Osteoblast (primary cell): ENCODE results near the gene CTNNA2. TPM values are rescaled to one million over a fixed set of nuclear protein-coding genes. Genes with fewer than 3 reads are reported as not detected.

Experiments
- DNase-seq: peaks from one replicate; pipeline ENCODE4 v3.0.0; 2011; ENCODE audit warnings: low spot score, mixed read lengths; ENCODE audit not compliant: insufficient read length; ENCODE audit errors: missing footprints
- H2AFZ ChIP-seq: 2 replicates; pipeline ENCODE4 v1.6.0; 2011; ENCODE audit warnings: mild to moderate bottlenecking, low read length
- H3K27ac ChIP-seq: 2 replicates; pipeline ENCODE4 v1.5.1; 2011; ENCODE audit warnings: mild to moderate bottlenecking, low read depth, low read length, moderate library complexity
- H3K27me3 ChIP-seq: 2 replicates; pipeline ENCODE4 v1.6.0; 2012; ENCODE audit warnings: mild to moderate bottlenecking, control low read depth, inconsistent platforms, low read length, moderate library complexity; ENCODE audit not compliant: insufficient read depth
- H3K36me3 ChIP-seq: 2 replicates; pipeline ENCODE4 v1.5.1; 2011; ENCODE audit warnings: mild to moderate bottlenecking, low read length, control low read depth, moderate library complexity; ENCODE audit not compliant: insufficient read depth
- H3K4me1 ChIP-seq: 2 replicates; pipeline ENCODE4 v1.5.1; 2011; ENCODE audit warnings: mild to moderate bottlenecking, low read length, control low read depth, moderate library complexity; ENCODE audit not compliant: insufficient read depth
- H3K4me2 ChIP-seq: 2 replicates; pipeline ENCODE4 v1.6.0; 2011; ENCODE audit warnings: mild to moderate bottlenecking, low read length; ENCODE audit not compliant: insufficient read depth
- H3K4me3 ChIP-seq: fragments of 200-600 bp; sonication (generic); 3 replicates; pipeline ENCODE4 v1.5.1; 2012; ENCODE audit warnings: mild to moderate bottlenecking, low read length, inconsistent platforms; ENCODE audit not compliant: insufficient read depth
- H3K79me2 ChIP-seq: 2 replicates; pipeline ENCODE4 v1.6.0; 2012; ENCODE audit warnings: mild to moderate bottlenecking, low read length, control low read depth, inconsistent platforms; ENCODE audit not compliant: insufficient read depth
- H3K9me3 ChIP-seq: 2 replicates; pipeline ENCODE4 v1.5.1; 2011; ENCODE audit warnings: low read depth, low read length, control low read depth
- H4K20me1 ChIP-seq: 2 replicates; pipeline ENCODE4 v1.6.0; 2012; ENCODE audit warnings: mild to moderate bottlenecking, low read length, control low read depth; ENCODE audit not compliant: insufficient read depth
- total RNA-seq: library from RNA; depleted of rRNA; stranded (reverse); fragments of >200 nt; gene quantifications from 2 replicates; pipeline ENCODE4 v1.2.3, GENCODE V29; 2012
- TF ChIP-seq, protein P1 (sequence below): IDR thresholded peaks from 2 replicates; pipeline ENCODE4 v1.5.1; 2011; ENCODE audit warnings: mild to moderate bottlenecking, low read depth, low read length, moderate library complexity; ENCODE audit errors: extremely low read depth

CTNNA2 gene
- total RNA-seq, 1 donor, result not detected

DNA sequence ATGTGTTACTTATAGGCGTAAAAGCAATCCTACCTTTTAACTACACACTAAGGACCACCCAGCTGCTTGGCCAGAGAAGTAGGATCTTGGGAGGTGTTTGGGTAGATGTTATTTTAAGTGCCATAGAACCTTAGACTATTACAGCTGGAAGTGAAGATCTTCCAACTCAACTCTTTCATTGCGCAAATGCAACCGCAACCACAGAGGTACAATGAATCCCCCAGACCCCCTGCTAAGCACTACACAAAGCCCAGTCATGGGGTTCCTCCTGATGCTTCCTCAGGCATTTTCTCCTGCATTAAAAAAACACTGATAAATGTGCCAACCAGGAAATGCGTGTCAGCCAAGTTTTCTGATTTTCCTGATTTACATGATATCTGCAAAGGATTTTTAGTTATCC lies 545.7 kb downstream of the CTNNA2 start:
- H3K9me3 ChIP-seq, result no peaks in the 10 kb centered on the region
- H3K79me2 ChIP-seq, result no peaks in the 10 kb centered on the region
- no peak overlapping the region for H3K4me2 ChIP-seq
- H4K20me1 ChIP-seq, result no peaks in the 10 kb centered on the region
- H3K4me3 ChIP-seq, result no peak overlapping the region
- H3K4me1 ChIP-seq, result no peaks in the 10 kb centered on the region
- DNase-seq, result no peak
- H2AFZ ChIP-seq, result no peak overlapping the region
- H3K36me3 ChIP-seq, result no peaks in the 10 kb centered on the region
- TF ChIP-seq, protein P1, sequence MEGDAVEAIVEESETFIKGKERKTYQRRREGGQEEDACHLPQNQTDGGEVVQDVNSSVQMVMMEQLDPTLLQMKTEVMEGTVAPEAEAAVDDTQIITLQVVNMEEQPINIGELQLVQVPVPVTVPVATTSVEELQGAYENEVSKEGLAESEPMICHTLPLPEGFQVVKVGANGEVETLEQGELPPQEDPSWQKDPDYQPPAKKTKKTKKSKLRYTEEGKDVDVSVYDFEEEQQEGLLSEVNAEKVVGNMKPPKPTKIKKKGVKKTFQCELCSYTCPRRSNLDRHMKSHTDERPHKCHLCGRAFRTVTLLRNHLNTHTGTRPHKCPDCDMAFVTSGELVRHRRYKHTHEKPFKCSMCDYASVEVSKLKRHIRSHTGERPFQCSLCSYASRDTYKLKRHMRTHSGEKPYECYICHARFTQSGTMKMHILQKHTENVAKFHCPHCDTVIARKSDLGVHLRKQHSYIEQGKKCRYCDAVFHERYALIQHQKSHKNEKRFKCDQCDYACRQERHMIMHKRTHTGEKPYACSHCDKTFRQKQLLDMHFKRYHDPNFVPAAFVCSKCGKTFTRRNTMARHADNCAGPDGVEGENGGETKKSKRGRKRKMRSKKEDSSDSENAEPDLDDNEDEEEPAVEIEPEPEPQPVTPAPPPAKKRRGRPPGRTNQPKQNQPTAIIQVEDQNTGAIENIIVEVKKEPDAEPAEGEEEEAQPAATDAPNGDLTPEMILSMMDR, result no peak
- H3K27me3 ChIP-seq, result no peaks in the 10 kb centered on the region
- H3K27ac ChIP-seq, result no peak overlapping the region

DNA sequence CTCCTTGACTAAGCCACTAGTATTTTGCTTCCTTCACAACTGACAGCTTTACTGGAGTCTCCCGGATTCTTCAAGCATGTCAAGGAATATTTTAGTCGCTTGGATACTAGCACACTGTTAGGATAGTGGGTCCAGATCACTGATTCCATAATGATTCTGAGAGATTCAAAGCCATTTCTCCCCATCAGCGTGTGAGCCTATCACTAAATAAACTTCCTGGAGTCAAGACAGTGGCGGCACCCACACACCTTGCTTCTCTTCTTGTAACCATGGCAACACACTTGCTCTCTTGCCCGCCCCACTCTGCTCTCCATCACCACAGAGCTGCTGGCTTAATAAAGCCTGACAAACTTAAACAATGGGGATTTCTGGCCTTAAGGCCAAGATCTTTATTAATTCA lies 546.6 kb downstream of the CTNNA2 start:
- no peak overlapping the region for H2AFZ ChIP-seq
- no peak overlapping the region for H3K27ac ChIP-seq
- H3K9me3 ChIP-seq, result no peaks in the 10 kb centered on the region
- no peak overlapping the region for H3K4me2 ChIP-seq
- no peak for DNase-seq
- H3K36me3 ChIP-seq, result no peaks in the 10 kb centered on the region
- no peaks in the 10 kb centered on the region for H4K20me1 ChIP-seq
- H3K27me3 ChIP-seq, result no peaks in the 10 kb centered on the region
- TF ChIP-seq, protein P1, result no peak
- H3K4me3 ChIP-seq, result no peak overlapping the region
- no peaks in the 10 kb centered on the region for H3K79me2 ChIP-seq
- H3K4me1 ChIP-seq, result no peaks in the 10 kb centered on the region

DNA sequence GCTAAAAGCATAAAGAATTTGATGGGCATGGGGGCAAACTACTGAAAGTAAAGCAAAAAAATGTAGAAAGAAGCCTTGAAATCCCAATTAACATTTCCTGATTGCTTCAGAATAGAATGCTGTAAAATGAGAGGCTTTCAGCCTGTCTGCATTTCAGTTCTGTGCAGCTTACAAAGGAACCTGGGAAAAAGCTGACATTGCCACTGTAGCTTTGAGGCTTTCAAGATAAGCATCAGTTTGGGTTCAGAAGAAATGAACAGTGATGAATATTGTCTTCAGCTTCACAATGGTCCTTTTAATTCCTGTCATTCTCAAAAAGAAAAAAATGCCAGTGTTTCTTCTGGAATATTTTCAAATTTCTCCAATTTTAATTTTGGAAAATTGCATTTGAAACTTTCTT lies 549.0 kb downstream of the CTNNA2 start:
- no peaks in the 10 kb centered on the region for H3K27me3 ChIP-seq

DNA sequence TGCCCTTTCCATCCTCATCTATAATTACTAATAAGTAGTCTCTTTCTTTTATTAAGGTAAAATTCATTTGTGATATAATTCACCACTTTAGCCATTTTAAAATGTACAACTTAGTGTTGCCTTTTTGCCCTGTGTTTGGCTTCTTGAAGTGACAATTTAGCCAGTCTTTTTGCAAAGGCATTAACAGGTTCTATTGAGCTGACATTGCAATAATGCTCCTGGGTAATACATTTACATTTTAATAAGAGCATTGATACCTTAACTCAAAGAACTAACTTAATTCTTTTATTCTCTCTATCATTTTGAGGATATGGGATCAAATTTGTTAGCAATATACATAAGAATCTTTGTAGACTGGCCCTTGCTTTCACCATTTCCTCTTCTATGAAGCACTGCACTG lies 549.4 kb downstream of the CTNNA2 start:
- H4K20me1 ChIP-seq, result no peaks in the 10 kb centered on the region
- H3K79me2 ChIP-seq, result no peaks in the 10 kb centered on the region
- no peak overlapping the region for H3K4me3 ChIP-seq
- no peak overlapping the region for H3K27ac ChIP-seq
- no peaks in the 10 kb centered on the region for H3K9me3 ChIP-seq
- no peaks in the 10 kb centered on the region for H3K36me3 ChIP-seq
- no peak for DNase-seq
- TF ChIP-seq, protein P1, result no peak
- no peak overlapping the region for H3K4me2 ChIP-seq
- H3K4me1 ChIP-seq, result no peaks in the 10 kb centered on the region
- H2AFZ ChIP-seq, result no peak overlapping the region
- H3K27me3 ChIP-seq, result no peaks in the 10 kb centered on the region

More for the DNA sequence above, 549.0 kb downstream of the CTNNA2 start:
- H3K79me2 ChIP-seq, result no peaks in the 10 kb centered on the region
- H3K27ac ChIP-seq, result no peak overlapping the region
- no peaks in the 10 kb centered on the region for H4K20me1 ChIP-seq
- no peaks in the 10 kb centered on the region for H3K4me1 ChIP-seq
- no peaks in the 10 kb centered on the region for H3K36me3 ChIP-seq
- no peak overlapping the region for H3K4me2 ChIP-seq
- no peaks in the 10 kb centered on the region for H3K9me3 ChIP-seq
- H3K4me3 ChIP-seq, result no peak overlapping the region
- TF ChIP-seq, protein P1, result no peak
- no peak overlapping the region for H2AFZ ChIP-seq
- no peak for DNase-seq
